ENCODE data around the gene AP1G2. TPM values are rescaled to one million over a fixed set of nuclear protein-coding genes. Genes with fewer than 3 reads are reported as not detected.
A peak's percentile ranks its signal among the peaks of the same experiment; 100 is the strongest.

AP1G2 gene
- total and polyA plus RNA-seq, 2 of the 13 experiments (the other 11 are each of a cell fraction or from before 2014, with no cell fraction given): 96.9 to 611 TPM

- TF ChIP-seq MLXIP (CRISPR knock-in tag; IDR thresholded peaks at IDR 0.05; ENCODE audit: borderline replicate concordance) (no peak), SMARCE1 (IDR thresholded peaks at IDR 0.05; ENCODE audit: borderline replicate concordance) (no peak), KDM5B (CRISPR knock-in tag; IDR thresholded peaks at IDR 0.05; ENCODE audit: borderline replicate concordance) (no peak), ZBTB7B (CRISPR knock-in tag; IDR thresholded peaks at IDR 0.05) (no peak), ZC3H4 (CRISPR knock-in tag; IDR thresholded peaks at IDR 0.05; ENCODE audit: borderline replicate concordance) (no peak), HNF1B (CRISPR knock-in tag; IDR thresholded peaks at IDR 0.05) (peak; percentile 71), ZNF776 (CRISPR knock-in tag; IDR thresholded peaks at IDR 0.05) (no peak), FOSL1 (CRISPR knock-in tag; IDR thresholded peaks at IDR 0.05; ENCODE audit: borderline replicate concordance) (no peak), TBX2 (CRISPR knock-in tag; IDR thresholded peaks at IDR 0.05; ENCODE audit: borderline replicate concordance) (peak; percentile 38; the same call in 1 of the 2 replicates), ZFP36L1 (CRISPR knock-in tag; IDR thresholded peaks at IDR 0.05) (0 out of 2 replicates have a peak, but pooled peaks have one; percentile 17), ZFP90 (CRISPR knock-in tag; IDR thresholded peaks at IDR 0.05; ENCODE audit: borderline replicate concordance) (no peak), SMYD3 (CRISPR knock-in tag; IDR thresholded peaks at IDR 0.05) (no peak), HMGA1 (CRISPR knock-in tag; conservative IDR thresholded peaks at IDR 0.05) (no peak), NR0B2 (CRISPR knock-in tag; IDR thresholded peaks at IDR 0.05) (no peak), MAF1 (CRISPR knock-in tag; IDR thresholded peaks at IDR 0.05; ENCODE audit: borderline replicate concordance) (no peak), MEF2D (CRISPR knock-in tag; IDR thresholded peaks at IDR 0.05) (no peak), ZNF652 (CRISPR knock-in tag; IDR thresholded peaks at IDR 0.05; ENCODE audit: borderline replicate concordance, low read depth) (peak; percentile 49; the same call in 1 of the 2 replicates), SNAI1 (CRISPR knock-in tag; IDR thresholded peaks at IDR 0.05; ENCODE audit: borderline replicate concordance) (no peak), KAT7 (CRISPR knock-in tag; IDR thresholded peaks at IDR 0.05; ENCODE audit: borderline replicate concordance) (no peak; the same call in 1 of the 2 replicates), TRAFD1 (CRISPR knock-in tag; IDR thresholded peaks at IDR 0.05; ENCODE audit: borderline replicate concordance) (no peak), SP1 (IDR thresholded peaks at IDR 0.05) (no peak), SP1 (CRISPR knock-in tag; IDR thresholded peaks at IDR 0.05) (no peak), ZNF740 (CRISPR knock-in tag; IDR thresholded peaks at IDR 0.05) (no peak), ZNF572 (CRISPR knock-in tag; IDR thresholded peaks at IDR 0.05) (peak; percentile 98), ZNF629 (CRISPR knock-in tag; conservative IDR thresholded peaks at IDR 0.05) (no peak), ARID2 (CRISPR knock-in tag; IDR thresholded peaks at IDR 0.05; ENCODE audit: borderline replicate concordance) (no peak)
Observed at GRCh38 chr14:23614395-23614828, 46.8 kb upstream of the AP1G2 start (continued).
